Lower leg skin (tissue), 3 donors: ENCODE data around the gene TSHZ2.

Experiments used
- POLR2A ChIP-seq, 2 donors: fragments of 450-650 bp; IDR thresholded peaks; one replicate each; pipeline ENCODE4 v1.6.1; 2016 to 2017; ENCODE audit warnings: antibody characterized with exemption in 2 of 2, mild to moderate bottlenecking in 1 of 2, moderate library complexity in 1 of 2
- TF ChIP-seq, protein P1 (sequence below), 3 donors: fragments of 450-650 bp; IDR thresholded peaks; one replicate each; pipeline ENCODE4 v1.5.1; 2016; ENCODE audit warnings: antibody characterized with exemption in 3 of 3, mild to moderate bottlenecking in 3 of 3, moderate library complexity in 2 of 3

DNA sequence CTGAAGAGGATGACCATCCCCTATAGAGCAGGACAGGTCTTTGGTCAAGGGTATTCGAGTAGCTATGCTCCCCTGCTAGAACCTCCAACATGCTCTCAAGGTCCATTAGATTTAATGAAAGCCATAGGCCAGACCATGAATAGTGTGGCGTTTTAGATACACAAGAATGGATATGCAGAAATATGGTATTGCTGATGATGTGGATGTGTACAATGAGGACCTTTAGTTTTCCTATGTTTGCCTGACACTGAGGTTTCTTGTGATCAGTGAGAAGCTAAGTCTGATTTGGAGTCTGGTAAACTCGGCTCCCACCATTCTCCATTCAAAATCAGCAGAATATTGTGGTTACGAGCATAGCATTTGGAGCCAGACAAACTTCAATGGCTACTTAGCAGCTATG, 125.6 kb downstream of the TSHZ2 start:
- TF ChIP-seq, protein P1, sequence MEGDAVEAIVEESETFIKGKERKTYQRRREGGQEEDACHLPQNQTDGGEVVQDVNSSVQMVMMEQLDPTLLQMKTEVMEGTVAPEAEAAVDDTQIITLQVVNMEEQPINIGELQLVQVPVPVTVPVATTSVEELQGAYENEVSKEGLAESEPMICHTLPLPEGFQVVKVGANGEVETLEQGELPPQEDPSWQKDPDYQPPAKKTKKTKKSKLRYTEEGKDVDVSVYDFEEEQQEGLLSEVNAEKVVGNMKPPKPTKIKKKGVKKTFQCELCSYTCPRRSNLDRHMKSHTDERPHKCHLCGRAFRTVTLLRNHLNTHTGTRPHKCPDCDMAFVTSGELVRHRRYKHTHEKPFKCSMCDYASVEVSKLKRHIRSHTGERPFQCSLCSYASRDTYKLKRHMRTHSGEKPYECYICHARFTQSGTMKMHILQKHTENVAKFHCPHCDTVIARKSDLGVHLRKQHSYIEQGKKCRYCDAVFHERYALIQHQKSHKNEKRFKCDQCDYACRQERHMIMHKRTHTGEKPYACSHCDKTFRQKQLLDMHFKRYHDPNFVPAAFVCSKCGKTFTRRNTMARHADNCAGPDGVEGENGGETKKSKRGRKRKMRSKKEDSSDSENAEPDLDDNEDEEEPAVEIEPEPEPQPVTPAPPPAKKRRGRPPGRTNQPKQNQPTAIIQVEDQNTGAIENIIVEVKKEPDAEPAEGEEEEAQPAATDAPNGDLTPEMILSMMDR (IDR thresholded peaks at IDR 0.05) = no peak
- TF ChIP-seq POLR2A (IDR thresholded peaks at IDR 0.05) = no peak
